H9 (cell line): ENCODE data around the gene PPFIBP1. TPM values are rescaled to one million over a fixed set of nuclear protein-coding genes. Genes with fewer than 3 reads are reported as not detected.

Source experiments
- DNase-seq: peaks from one replicate; pipeline ENCODE4 v3.0.0-alpha.2; 2017
- H2AFZ ChIP-seq: one replicate; pipeline ENCODE4 v1.6.1; 2013; ENCODE audit warnings: mild to moderate bottlenecking, low read length, control low read depth, moderate library complexity
- H2AK5ac ChIP-seq: 2 replicates; pipeline ENCODE4 v1.6.1; 2013; ENCODE audit warnings: low read length, control low read depth, mixed read lengths; ENCODE audit not compliant: insufficient read length
- H2BK120ac ChIP-seq: one replicate; pipeline ENCODE4 v1.6.1; 2013; ENCODE audit warnings: low read depth, mild to moderate bottlenecking, low read length, control low read depth, inconsistent platforms; ENCODE audit not compliant: poor library complexity, severe bottlenecking
- H2BK12ac ChIP-seq: 2 replicates; pipeline ENCODE4 v1.6.1; 2013; ENCODE audit warnings: low read length, control low read depth, mixed read lengths, low read depth; ENCODE audit not compliant: insufficient read length
- H2BK15ac ChIP-seq: 2 replicates; pipeline ENCODE4 v1.6.1; 2013; ENCODE audit warnings: low read depth, low read length, control low read depth
- H2BK20ac ChIP-seq: one replicate; pipeline ENCODE4 v1.6.1; 2013; ENCODE audit warnings: low read depth, mild to moderate bottlenecking, low read length, control low read depth, inconsistent platforms; ENCODE audit not compliant: poor library complexity, severe bottlenecking
- H2BK5ac ChIP-seq: 2 replicates; pipeline ENCODE4 v1.6.1; 2013; ENCODE audit warnings: low read length, control low read depth, mixed read lengths; ENCODE audit not compliant: insufficient read length
- H3K14ac ChIP-seq: 2 replicates; pipeline ENCODE4 v1.6.1; 2013; ENCODE audit warnings: low read length, control low read depth; ENCODE audit not compliant: insufficient read depth
- H3K18ac ChIP-seq: 2 replicates; pipeline ENCODE4 v1.6.1; 2013; ENCODE audit warnings: low read depth, mild to moderate bottlenecking, mixed read lengths, low read length, control low read depth; ENCODE audit not compliant: insufficient read length
- H3K23ac ChIP-seq: 2 replicates; pipeline ENCODE4 v1.6.1; 2013; ENCODE audit warnings: low read length, control low read depth, mixed read lengths, low read depth; ENCODE audit not compliant: insufficient read length
- H3K23me2 ChIP-seq: 2 replicates; pipeline ENCODE4 v1.6.1; 2013; ENCODE audit warnings: low read depth, mild to moderate bottlenecking, mixed read lengths, low read length, control low read depth; ENCODE audit not compliant: insufficient read length, poor library complexity, severe bottlenecking
- H3K27ac ChIP-seq: 2 replicates; pipeline ENCODE4 v1.5.1; 2013; ENCODE audit warnings: low read length, control low read depth, mixed read lengths, low read depth; ENCODE audit not compliant: insufficient read length
- H3K27me3 ChIP-seq: 2 replicates; pipeline ENCODE4 v1.6.1; 2013; ENCODE audit warnings: low read length, control low read depth, inconsistent platforms; ENCODE audit not compliant: insufficient read depth
- H3K4ac ChIP-seq: 2 replicates; pipeline ENCODE4 v1.6.1; 2013; ENCODE audit warnings: low read depth, mild to moderate bottlenecking, control low read depth, inconsistent platforms, low read length, moderate library complexity
- H3K4me1 ChIP-seq: 2 replicates; pipeline ENCODE4 v1.6.1; 2013; ENCODE audit warnings: low read length, control low read depth, inconsistent platforms; ENCODE audit not compliant: insufficient read depth
- H3K4me2 ChIP-seq: 2 replicates; pipeline ENCODE4 v1.6.1; 2013; ENCODE audit warnings: low read length, control low read depth, mixed read lengths; ENCODE audit not compliant: insufficient read length, insufficient read depth
- H3K56ac ChIP-seq: 2 replicates; pipeline ENCODE4 v1.6.1; 2013; ENCODE audit warnings: low read depth, mild to moderate bottlenecking, mixed read lengths, low read length, control low read depth; ENCODE audit not compliant: insufficient read length
- H3K79me1 ChIP-seq: 2 replicates; pipeline ENCODE4 v1.6.1; 2013; ENCODE audit warnings: low read depth, mild to moderate bottlenecking, moderate library complexity, low read length, control low read depth, inconsistent platforms; ENCODE audit not compliant: insufficient read depth, poor library complexity, severe bottlenecking
- H3K79me2 ChIP-seq: 2 replicates; pipeline ENCODE4 v1.6.1; 2013; ENCODE audit warnings: low read length, control low read depth, inconsistent platforms; ENCODE audit not compliant: insufficient read depth
- H3K9ac ChIP-seq: 2 replicates; pipeline ENCODE4 v1.6.1; 2013; ENCODE audit warnings: low read length, control low read depth, mixed read lengths; ENCODE audit not compliant: insufficient read length; ENCODE audit errors: extremely low read depth
- H3K9me3 ChIP-seq: one replicate; pipeline ENCODE4 v1.6.1; 2013; ENCODE audit warnings: low read depth, low read length, inconsistent platforms; ENCODE audit not compliant: control insufficient read depth
- H3T11ph ChIP-seq: one replicate; pipeline ENCODE4 v1.6.1; 2013; ENCODE audit warnings: mild to moderate bottlenecking, low read length, control low read depth, inconsistent platforms
- H4K20me1 ChIP-seq: one replicate; pipeline ENCODE4 v1.6.1; 2013; ENCODE audit not compliant: control insufficient read depth, insufficient read length, insufficient read depth
- H4K5ac ChIP-seq: 2 replicates; pipeline ENCODE4 v1.6.1; 2013; ENCODE audit warnings: low read depth, mild to moderate bottlenecking, mixed read lengths, low read length, control low read depth; ENCODE audit not compliant: insufficient read length
- H4K8ac ChIP-seq: replicated peaks from 2 replicates; pipeline ENCODE4 v1.6.1; 2013; ENCODE audit warnings: low read length, control low read depth, mixed read lengths, low read depth; ENCODE audit not compliant: insufficient read length
- H4K91ac ChIP-seq: 2 replicates; pipeline ENCODE4 v1.6.1; 2013; ENCODE audit warnings: low read depth, mild to moderate bottlenecking, moderate library complexity, mixed read lengths, low read length, control low read depth; ENCODE audit not compliant: insufficient read length
- H3K27ac Mint-ChIP-seq, 3 experiments: 2 replicates in 2 of 3; 3 replicates in 1 of 3; pipeline ENCODE4 v1.8.0; 2020 to 2021; ENCODE audit warnings: mixed read lengths in 3 of 3, mild to moderate bottlenecking in 1 of 3, moderate library complexity in 1 of 3
- H3K27me3 Mint-ChIP-seq: 2 replicates; pipeline ENCODE4 v1.8.0; 2021; ENCODE audit warnings: low read depth, mild to moderate bottlenecking, moderate library complexity, mixed read lengths
- H3K36me3 Mint-ChIP-seq, 3 experiments: 2 replicates in 2 of 3; 3 replicates in 1 of 3; pipeline ENCODE4 v1.8.0; 2020 to 2021; ENCODE audit warnings: low read depth in 3 of 3, mixed read lengths in 3 of 3; ENCODE audit not compliant: insufficient read depth in 1 of 3
- H3K4me1 Mint-ChIP-seq, 2 experiments: 2 replicates each; pipeline ENCODE4 v1.8.0; 2020; ENCODE audit warnings: mixed read lengths in 2 of 2
- H3K4me3 Mint-ChIP-seq, 2 experiments: 2 replicates in 1 of 2; 3 replicates in 1 of 2; pipeline ENCODE4 v1.8.0; 2020 to 2021; ENCODE audit warnings: mild to moderate bottlenecking in 2 of 2, mixed read lengths in 2 of 2, moderate library complexity in 1 of 2
- H3K9me3 Mint-ChIP-seq, 2 experiments: 2 replicates in 1 of 2; 3 replicates in 1 of 2; pipeline ENCODE4 v1.8.0; 2020; ENCODE audit warnings: mild to moderate bottlenecking in 2 of 2, mixed read lengths in 2 of 2, moderate library complexity in 1 of 2
- WGBS: extraction: QIAGEN DNeasy Blood & Tissue Kit; methylation state at CpG from one replicate; pipeline ENCODE4 v1.1.7; 2013; ENCODE audit warnings: missing lambda C conversion rate, low lambda C conversion rate, mixed read lengths; ENCODE audit not compliant: insufficient read length; ENCODE audit errors: extremely low coverage; 5-methylcytosine and 5-hydroxymethylcytosine counted together
- total RNA-seq: library from RNA; stranded (reverse); gene quantifications from 2 replicates; pipeline ENCODE4 v1.2.1, GENCODE V29; 2021
- TF ChIP-seq, protein P1 (sequence below): fragments of 200-600 bp; sonication (generic); conservative IDR thresholded peaks from 3 replicates; pipeline ENCODE4 v1.8.0; 2021; ENCODE audit warnings: antibody characterized with exemption, mild to moderate bottlenecking

The PPFIBP1 gene
- total RNA-seq, 1 experiment from 2014 or later: 29.2 TPM

GRCh38 chr12:27732281-27732680, 208.3 kb downstream of the PPFIBP1 start:
- WGBS: no CpG with 5 or more reads among the region's 2 CpGs
- Mint-ChIP-seq H3K27ac (no peak overlapping the region), H3K4me3 (no peak overlapping the region), H3K36me3 (peaks cover 2 to 35% (median 28%) of the 10 kb centered on the region in 3 experiments; a peak in 6 of 7 replicates), H3K9me3 (no peaks in the 10 kb centered on the region), H3K27me3 (no peaks in the 10 kb centered on the region), H3K4me1 (no peaks in the 10 kb centered on the region)
- H4K5ac ChIP-seq: no peak overlapping the region
- no peaks in the 10 kb centered on the region for H3K27me3 ChIP-seq
- H2BK5ac ChIP-seq: no peak overlapping the region
- TF ChIP-seq, protein P1, sequence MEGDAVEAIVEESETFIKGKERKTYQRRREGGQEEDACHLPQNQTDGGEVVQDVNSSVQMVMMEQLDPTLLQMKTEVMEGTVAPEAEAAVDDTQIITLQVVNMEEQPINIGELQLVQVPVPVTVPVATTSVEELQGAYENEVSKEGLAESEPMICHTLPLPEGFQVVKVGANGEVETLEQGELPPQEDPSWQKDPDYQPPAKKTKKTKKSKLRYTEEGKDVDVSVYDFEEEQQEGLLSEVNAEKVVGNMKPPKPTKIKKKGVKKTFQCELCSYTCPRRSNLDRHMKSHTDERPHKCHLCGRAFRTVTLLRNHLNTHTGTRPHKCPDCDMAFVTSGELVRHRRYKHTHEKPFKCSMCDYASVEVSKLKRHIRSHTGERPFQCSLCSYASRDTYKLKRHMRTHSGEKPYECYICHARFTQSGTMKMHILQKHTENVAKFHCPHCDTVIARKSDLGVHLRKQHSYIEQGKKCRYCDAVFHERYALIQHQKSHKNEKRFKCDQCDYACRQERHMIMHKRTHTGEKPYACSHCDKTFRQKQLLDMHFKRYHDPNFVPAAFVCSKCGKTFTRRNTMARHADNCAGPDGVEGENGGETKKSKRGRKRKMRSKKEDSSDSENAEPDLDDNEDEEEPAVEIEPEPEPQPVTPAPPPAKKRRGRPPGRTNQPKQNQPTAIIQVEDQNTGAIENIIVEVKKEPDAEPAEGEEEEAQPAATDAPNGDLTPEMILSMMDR: peak; percentile 55
- H3K79me2 ChIP-seq: no peaks in the 10 kb centered on the region
- H4K20me1 ChIP-seq: no peaks in the 10 kb centered on the region
- H3K4me2 ChIP-seq: no peak overlapping the region
- DNase-seq: peak; percentile 57
- no peak overlapping the region for H3K56ac ChIP-seq
- H3K9me3 ChIP-seq: no peaks in the 10 kb centered on the region
- H4K8ac ChIP-seq: no peak overlapping the region
- H4K91ac ChIP-seq: no peak overlapping the region
- H2AK5ac ChIP-seq: no peak overlapping the region
- H3K9ac ChIP-seq: no peak overlapping the region
- no peak overlapping the region for H2BK15ac ChIP-seq
- no peak overlapping the region for H3K23ac ChIP-seq
- H3K79me1 ChIP-seq: peaks cover 3% of the 10 kb centered on the region
- H3K27ac ChIP-seq: no peak overlapping the region
- no peak overlapping the region for H2BK120ac ChIP-seq
- H3K18ac ChIP-seq: no peak overlapping the region
- no peak overlapping the region for H2BK12ac ChIP-seq
- H3K4me1 ChIP-seq: no peaks in the 10 kb centered on the region
- no peak overlapping the region for H2BK20ac ChIP-seq
- H3K14ac ChIP-seq: no peak overlapping the region
- no peak overlapping the region for H2AFZ ChIP-seq
- H3K23me2 ChIP-seq: no peaks in the 10 kb centered on the region
- H3K4ac ChIP-seq: no peak overlapping the region
- H3T11ph ChIP-seq: no peak overlapping the region
